ENCODE data around the gene AP1S2. TPM values are rescaled to one million over a fixed set of nuclear protein-coding genes. Genes with fewer than 3 reads are reported as not detected.

AP1S2 gene
- 18.2 to 20.3 TPM (median 19.4 TPM) in 5 replicates for total RNA-seq (2022; extraction: Qiagen RNA extraction; ENCODE audit: low read depth)

GRCh38 chrX:15854712-15855567 lies at the start of gene AP1S2:
Gene AP1S2 (minus strand): TSS chrX:15854813. CDS start chrX:15852524, 2,289 bp downstream.

DNA sequence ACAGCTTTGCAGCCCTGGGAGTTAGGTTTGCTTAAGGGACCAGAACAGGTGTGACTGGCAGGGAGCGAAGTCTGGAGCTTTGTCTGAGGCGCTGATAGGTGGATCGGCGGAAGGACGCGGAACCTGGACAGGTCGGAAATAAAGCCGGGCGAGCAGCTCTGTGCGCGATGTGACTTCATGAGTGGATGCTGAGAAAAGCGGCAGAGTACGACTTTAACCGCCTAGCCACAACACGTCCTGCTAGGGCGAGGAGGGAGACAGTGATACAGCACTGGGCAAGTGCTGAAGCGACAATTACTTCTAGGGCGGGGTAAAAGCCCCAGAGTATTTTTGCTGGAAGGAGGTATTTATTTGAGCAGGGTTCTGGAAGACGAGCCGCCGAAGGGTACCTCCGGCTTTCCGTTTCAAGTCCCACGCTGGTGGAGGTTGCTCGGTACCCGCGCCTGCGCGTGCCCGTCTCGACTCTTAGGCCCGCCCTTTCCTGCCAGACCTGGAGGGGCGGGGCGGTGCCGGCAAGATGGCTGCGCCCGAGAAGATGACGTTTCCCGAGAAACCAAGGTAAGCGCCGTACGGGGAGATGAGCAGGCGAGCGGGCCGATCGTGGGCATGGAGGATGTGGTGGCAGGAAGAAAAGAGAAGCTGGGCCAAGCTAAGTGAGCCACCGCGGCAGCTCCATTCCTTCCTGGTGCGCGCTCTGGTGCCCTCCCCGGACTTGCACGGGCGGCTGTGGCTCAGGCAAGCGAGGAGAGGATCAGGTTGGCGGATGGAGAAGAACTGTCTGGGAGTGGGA lies 64.4 kb downstream of the AP1S2 start, which contains the start of gene ZRSR2:
Gene ZRSR2 (plus strand): TSS at position 506 of the 790 bp plus-strand sequence. CDS start 12 bp downstream, at position 518.

Other genes with a start within 250 kb of the AP1S2 start
- gene CLTRN, start 190.0 kb downstream of the AP1S2 start, total RNA-seq (2022; extraction: Qiagen RNA extraction; ENCODE audit: low read depth): 0.70 to 1.5 TPM (median 0.77 TPM) in 5 replicates
- 1.9 to 2.9 TPM (median 2.4 TPM) in 5 replicates for gene CA5B, start 116.5 kb downstream of the AP1S2 start, total RNA-seq (2022; extraction: Qiagen RNA extraction; ENCODE audit: low read depth)
- 9.1 to 15.1 TPM (median 11.2 TPM) in 5 replicates for gene ZRSR2, start 64.3 kb downstream of the AP1S2 start, total RNA-seq (2022; extraction: Qiagen RNA extraction; ENCODE audit: low read depth)

Measured in A549 treated with CpdA at 1 μM for 4 hours (cell line).